NCI-H69 (cell line): ENCODE results near the gene POLE4.
A peak's percentile ranks its signal among the peaks of the same experiment; 100 is the strongest.

Experiments
- DNase-seq: peaks from one replicate; lab custom pipeline; 2025; lab: John Stamatoyannopoulos, UW

The POLE4 gene

GRCh38 chr2:74991977-74992376, 33.5 kb downstream of the POLE4 start:
- no peak for DNase-seq

GRCh38 chr2:74999468-74999867, 41.0 kb downstream of the POLE4 start:
- no peak for DNase-seq

GRCh38 chr2:75002007-75002406, 43.6 kb downstream of the POLE4 start:
- no peak for DNase-seq

- DNase-seq, result no peak
These were observed 44.8 kb downstream of the POLE4 start for GRCh38 chr2:75003276-75003675.

- DNase-seq, result no peak
These were observed 45.3 kb downstream of the POLE4 start for GRCh38 chr2:75003773-75004172.

GRCh38 chr2:75006041-75006440, 47.6 kb downstream of the POLE4 start:
- DNase-seq, result no peak

GRCh38 chr2:75007061-75007460, 48.6 kb downstream of the POLE4 start:
- DNase-seq, result no peak

GRCh38 chr2:75007819-75008218, 49.4 kb downstream of the POLE4 start:
- peak; percentile 3 for DNase-seq

GRCh38 chr2:75010571-75010970, 52.1 kb downstream of the POLE4 start:
- DNase-seq, result no peak

- no peak for DNase-seq
These were observed 53.6 kb downstream of the POLE4 start for GRCh38 chr2:75012080-75012479.

GRCh38 chr2:75018162-75018561, 59.7 kb downstream of the POLE4 start:
- no peak for DNase-seq
